GM10248 (cell line): ENCODE measurements around the gene ADAMTS18.

Experiments used
- CTCF ChIA-PET: fragments of 300-600 bp; sonication (Branson Sonifier 250); formaldehyde crosslinking; extraction: SDS; loops from one replicate; lab custom pipeline; 2021; ENCODE audit warnings: antibody characterized with exemption; lab: Yijun Ruan, JAX
- POLR2A ChIA-PET: fragments of 350-650 bp; sonication (Branson Sonifier 250); formaldehyde crosslinking; extraction: SDS; loops from one replicate; lab custom pipeline; 2020; ENCODE audit warnings: antibody characterized with exemption; lab: Yijun Ruan, JAX
- DNase-seq: peaks from one replicate; pipeline ENCODE4 v3.0.0; 2012; ENCODE audit errors: extremely low spot score
- TF ChIP-seq, protein P1 (sequence below): IDR thresholded peaks from 2 replicates; pipeline ENCODE4 v1.5.1; 2012; ENCODE audit warnings: mild to moderate bottlenecking, low read depth; ENCODE audit errors: extremely low read depth, missing control alignments, control extremely low read depth

ADAMTS18 gene

DNA sequence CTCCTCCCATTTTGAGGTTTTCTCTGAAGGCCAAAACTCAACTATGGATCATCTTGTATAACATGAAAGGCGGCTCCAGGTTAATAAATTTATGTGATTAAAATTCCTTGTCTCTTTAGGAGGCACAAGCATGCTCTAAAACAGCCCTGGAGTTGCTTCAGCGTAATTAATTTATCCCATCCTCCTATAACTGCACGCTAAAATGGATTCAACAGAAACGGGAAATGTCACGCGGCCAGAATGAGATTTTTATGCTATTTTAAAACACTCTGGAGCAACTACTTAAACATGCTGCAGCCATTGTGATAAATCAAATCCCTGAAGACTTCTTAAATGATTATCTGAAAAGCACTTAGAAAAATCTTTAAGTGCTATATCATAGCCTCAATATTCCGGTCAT, 106.6 kb downstream of the ADAMTS18 start:
- ChIA-PET POLR2A (no interaction called here), CTCF (interaction anchor here (1.5 to 1.8 kb wide), 3 partner anchors 13 to 255 kb away, joined by 3 to 4 read pairs (median 3); no protein-coding TSS in a partner anchor)
- TF ChIP-seq, protein P1, sequence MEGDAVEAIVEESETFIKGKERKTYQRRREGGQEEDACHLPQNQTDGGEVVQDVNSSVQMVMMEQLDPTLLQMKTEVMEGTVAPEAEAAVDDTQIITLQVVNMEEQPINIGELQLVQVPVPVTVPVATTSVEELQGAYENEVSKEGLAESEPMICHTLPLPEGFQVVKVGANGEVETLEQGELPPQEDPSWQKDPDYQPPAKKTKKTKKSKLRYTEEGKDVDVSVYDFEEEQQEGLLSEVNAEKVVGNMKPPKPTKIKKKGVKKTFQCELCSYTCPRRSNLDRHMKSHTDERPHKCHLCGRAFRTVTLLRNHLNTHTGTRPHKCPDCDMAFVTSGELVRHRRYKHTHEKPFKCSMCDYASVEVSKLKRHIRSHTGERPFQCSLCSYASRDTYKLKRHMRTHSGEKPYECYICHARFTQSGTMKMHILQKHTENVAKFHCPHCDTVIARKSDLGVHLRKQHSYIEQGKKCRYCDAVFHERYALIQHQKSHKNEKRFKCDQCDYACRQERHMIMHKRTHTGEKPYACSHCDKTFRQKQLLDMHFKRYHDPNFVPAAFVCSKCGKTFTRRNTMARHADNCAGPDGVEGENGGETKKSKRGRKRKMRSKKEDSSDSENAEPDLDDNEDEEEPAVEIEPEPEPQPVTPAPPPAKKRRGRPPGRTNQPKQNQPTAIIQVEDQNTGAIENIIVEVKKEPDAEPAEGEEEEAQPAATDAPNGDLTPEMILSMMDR: no peak
- no peak for DNase-seq

- POLR2A ChIA-PET: no interaction called here
- TF ChIP-seq, protein P1: no peak
- CTCF ChIA-PET: interaction anchor here (1.5 to 2.5 kb wide), 4 partner anchors 13 to 256 kb away, joined by 3 to 6 read pairs (median 4); no protein-coding TSS in a partner anchor
- peak; percentile 14 for DNase-seq
Observed at GRCh38 chr16:77327717-77328116, 107.1 kb downstream of the ADAMTS18 start.

- DNase-seq: no peak
- CTCF ChIA-PET: no interaction called here
- TF ChIP-seq, protein P1: no peak
- POLR2A ChIA-PET: no interaction called here
Observed at GRCh38 chr16:77324729-77325128, 110.1 kb downstream of the ADAMTS18 start.

DNA sequence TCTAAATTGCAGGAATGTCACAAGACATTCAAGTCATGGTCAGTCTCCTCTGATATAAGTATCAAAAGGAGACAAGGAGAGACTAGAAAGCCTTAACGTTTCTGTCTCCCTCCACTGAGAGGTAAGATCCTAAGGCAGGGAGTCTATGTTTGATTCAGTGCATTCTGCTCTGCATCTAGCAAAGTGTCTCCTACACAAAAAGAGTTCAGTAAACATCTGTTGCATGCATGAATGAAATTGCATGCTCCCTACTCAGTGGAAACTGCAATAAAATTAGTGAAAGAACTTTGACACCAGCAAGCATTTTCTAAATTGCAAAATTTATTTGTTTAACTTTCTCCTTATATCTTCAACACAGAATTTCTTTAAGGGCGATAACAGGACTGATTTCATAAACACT, 111.1 kb downstream of the ADAMTS18 start:
- POLR2A ChIA-PET: no interaction called here
- CTCF ChIA-PET: no interaction called here
- TF ChIP-seq, protein P1: no peak
- DNase-seq: no peak

DNA sequence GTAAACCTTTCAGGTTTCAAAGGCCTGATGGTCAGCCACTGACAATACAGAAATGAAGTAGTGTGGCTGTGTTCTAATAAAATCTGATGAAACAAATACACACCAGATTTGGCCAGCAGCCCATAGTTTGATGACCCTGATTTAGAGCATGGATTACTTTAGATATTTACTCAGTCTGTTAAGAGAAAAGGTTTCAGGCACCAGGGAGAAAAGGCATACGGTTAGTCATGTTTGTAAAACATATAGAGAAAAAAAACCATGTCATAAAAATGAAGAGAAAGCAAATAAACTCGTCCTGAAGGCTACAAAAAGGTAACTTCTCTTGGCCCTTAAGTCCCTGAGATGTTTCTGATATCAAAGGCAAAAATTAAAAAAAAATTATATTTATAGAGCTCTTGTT, 112.1 kb downstream of the ADAMTS18 start:
- DNase-seq: no peak
- ChIA-PET POLR2A (no interaction called here), CTCF (no interaction called here)
- TF ChIP-seq, protein P1: no peak

GRCh38 chr16:77317059-77317458, 117.8 kb downstream of the ADAMTS18 start:
- DNase-seq: no peak
- CTCF ChIA-PET: no interaction called here
- POLR2A ChIA-PET: no interaction called here
- TF ChIP-seq, protein P1: no peak
